Calu3 (cell line): ENCODE measurements around the gene HBE1. TPM values are rescaled to one million over a fixed set of nuclear protein-coding genes. Genes with fewer than 3 reads are reported as not detected.

Experiments
- BruUV-seq: library from RNA; stranded (reverse); fragments of 400-500 nt; replicated peaks from 2 replicates; lab custom pipeline; 2021; lab: Mats Ljungman, UMichigan
- CTCF ChIA-PET: fragments of 300-600 bp; sonication (Branson Sonifier 250); formaldehyde crosslinking; loops from one replicate; lab custom pipeline; 2022; ENCODE audit warnings: antibody characterized with exemption; lab: Charles Lee
- DNase-seq: peaks from one replicate; pipeline ENCODE4 v3.0.0; 2022
- H3K27ac Mint-ChIP-seq: one replicate; pipeline ENCODE4 v1.8.0; 2022; ENCODE audit warnings: mixed read lengths; ENCODE audit not compliant: unreplicated experiment
- H3K27me3 Mint-ChIP-seq: one replicate; pipeline ENCODE4 v1.8.0; 2022; ENCODE audit warnings: mixed read lengths; ENCODE audit not compliant: unreplicated experiment
- H3K36me3 Mint-ChIP-seq: one replicate; pipeline ENCODE4 v1.8.0; 2022; ENCODE audit warnings: mild to moderate bottlenecking, moderate library complexity, mixed read lengths; ENCODE audit not compliant: insufficient read depth, unreplicated experiment
- H3K4me1 Mint-ChIP-seq: one replicate; pipeline ENCODE4 v1.8.0; 2022; ENCODE audit warnings: mild to moderate bottlenecking, low read depth, mixed read lengths; ENCODE audit not compliant: unreplicated experiment
- H3K4me3 Mint-ChIP-seq: one replicate; pipeline ENCODE4 v1.8.0; 2022; ENCODE audit warnings: mild to moderate bottlenecking, low read depth, moderate library complexity, mixed read lengths; ENCODE audit not compliant: unreplicated experiment
- H3K9me3 Mint-ChIP-seq: one replicate; pipeline ENCODE4 v1.8.0; 2022; ENCODE audit warnings: low read depth, mixed read lengths; ENCODE audit not compliant: unreplicated experiment
- CTCF ChIP-seq: fragments of 200-600 bp; IDR thresholded peaks from one replicate; pipeline ENCODE4 v1.8.0; 2022; ENCODE audit warnings: antibody characterized with exemption; ENCODE audit not compliant: unreplicated experiment
- intact Hi-C: fragments of 100-400 bp; cut with micrococcal nuclease; formaldehyde crosslinking; loops from one replicate; pipeline ENCODE4 v1.10.0; 2022; ENCODE audit not compliant: unreplicated experiment
- total RNA-seq: library from RNA; stranded (reverse); gene quantifications from 2 replicates; pipeline ENCODE4 v1.2.3, GENCODE V29; 2022

HBE1 gene
- total RNA-seq, 1 experiment from 2014 or later: not detected

GRCh38 chr11:5247472-5248192 is 22.1 kb downstream of the HBE1 start:
- Mint-ChIP-seq H3K4me3 (no peak overlapping the region), H3K36me3 (no peaks in the 10 kb centered on the region), H3K27me3 (peaks cover 55% of the 10 kb centered on the region), H3K9me3 (peaks cover under 1% of the 10 kb centered on the region), H3K4me1 (no peaks in the 10 kb centered on the region), H3K27ac (no peak overlapping the region)
- no peak for DNase-seq
- intact Hi-C loops: no loop called here
- CTCF ChIA-PET: interaction anchor here (0.7 kb wide), 1 partner anchor 20 kb away, joined by 3 read pairs; no protein-coding TSS in a partner anchor
- no peak for TF ChIP-seq CTCF
- no TSS peak for BruUV-seq

GRCh38 chr11:5246772-5247471 is 22.8 kb downstream of the HBE1 start:
- H3K4me1 Mint-ChIP-seq: no peaks in the 10 kb centered on the region
- H3K27ac Mint-ChIP-seq: no peak overlapping the region
- no peaks in the 10 kb centered on the region for H3K9me3 Mint-ChIP-seq
- peaks cover 47% of the 10 kb centered on the region for H3K27me3 Mint-ChIP-seq
- no peak for DNase-seq
- no TSS peak for BruUV-seq
- CTCF ChIA-PET: no interaction called here
- intact Hi-C loops: no loop called here
- H3K4me3 Mint-ChIP-seq: no peak overlapping the region
- no peak for TF ChIP-seq CTCF
- no peaks in the 10 kb centered on the region for H3K36me3 Mint-ChIP-seq

- Mint-ChIP-seq H3K36me3 (no peaks in the 10 kb centered on the region), H3K9me3 (no peaks in the 10 kb centered on the region), H3K27me3 (peaks cover 42% of the 10 kb centered on the region), H3K27ac (no peak overlapping the region), H3K4me1 (no peaks in the 10 kb centered on the region), H3K4me3 (no peak overlapping the region)
- no peak for DNase-seq
- no TSS peak for BruUV-seq
- CTCF ChIA-PET: no interaction called here
- intact Hi-C loops: no loop called here
- no peak for TF ChIP-seq CTCF
Measured at GRCh38 chr11:5245155-5245554, 24.6 kb downstream of the HBE1 start.

DNA sequence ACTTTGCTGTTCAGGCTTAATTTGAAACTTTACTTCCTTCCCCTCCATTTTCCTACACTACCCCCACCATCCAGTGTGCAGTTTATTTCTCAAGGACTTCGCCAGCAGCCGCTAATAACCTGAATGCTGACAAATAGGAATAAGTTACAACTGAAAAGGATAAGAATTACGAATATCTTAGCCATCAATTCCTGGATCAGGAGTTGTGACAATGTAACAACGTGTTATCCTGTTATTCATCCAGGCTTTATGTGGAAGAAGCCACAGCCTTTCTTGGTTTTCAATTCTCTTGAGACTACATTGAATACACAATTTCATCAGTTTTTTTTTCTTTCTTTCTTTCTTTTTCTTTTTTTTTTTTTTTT is 25.9 kb downstream of the HBE1 start:
- Mint-ChIP-seq H3K4me1 (no peaks in the 10 kb centered on the region), H3K27me3 (peaks cover 42% of the 10 kb centered on the region), H3K9me3 (no peaks in the 10 kb centered on the region), H3K27ac (no peak overlapping the region), H3K36me3 (no peaks in the 10 kb centered on the region), H3K4me3 (no peak overlapping the region)
- no TSS peak for BruUV-seq
- intact Hi-C loops: no loop called here
- no peak for DNase-seq
- no peak for TF ChIP-seq CTCF
- CTCF ChIA-PET: no interaction called here
